Gastroesophageal sphincter (tissue), 3 donors: ENCODE results near the gene ALDH3A2.

Experiments used
- CTCF ChIP-seq, 4 experiments: fragments of 200-600 bp in 2 of 4; fragments of 450-650 bp in 2 of 4; sonication (generic) in 1 of 4; IDR thresholded peaks; one replicate each; pipeline ENCODE4 v1.5.1; 2017 to 2019; ENCODE audit warnings: antibody characterized with exemption in 4 of 4, mild to moderate bottlenecking in 2 of 4, moderate library complexity in 2 of 4
- EP300 ChIP-seq: sonication (generic); formaldehyde crosslinking; IDR thresholded peaks from one replicate; pipeline ENCODE4 v1.6.1; 2017; ENCODE audit warnings: antibody characterized with exemption, mild to moderate bottlenecking

- TF ChIP-seq CTCF (IDR thresholded peaks at IDR 0.05) (no peak), EP300 (no peak)
Measured at GRCh38 chr17:19642373-19642893, 6.1 kb upstream of the ALDH3A2 start.
